ENCODE results near the gene NRF1. TPM values are rescaled to one million over a fixed set of nuclear protein-coding genes. Genes with fewer than 3 reads are reported as not detected.

NRF1 gene
- total RNA-seq, 1 donor from 2014 or later, result 25.6 TPM

DNA sequence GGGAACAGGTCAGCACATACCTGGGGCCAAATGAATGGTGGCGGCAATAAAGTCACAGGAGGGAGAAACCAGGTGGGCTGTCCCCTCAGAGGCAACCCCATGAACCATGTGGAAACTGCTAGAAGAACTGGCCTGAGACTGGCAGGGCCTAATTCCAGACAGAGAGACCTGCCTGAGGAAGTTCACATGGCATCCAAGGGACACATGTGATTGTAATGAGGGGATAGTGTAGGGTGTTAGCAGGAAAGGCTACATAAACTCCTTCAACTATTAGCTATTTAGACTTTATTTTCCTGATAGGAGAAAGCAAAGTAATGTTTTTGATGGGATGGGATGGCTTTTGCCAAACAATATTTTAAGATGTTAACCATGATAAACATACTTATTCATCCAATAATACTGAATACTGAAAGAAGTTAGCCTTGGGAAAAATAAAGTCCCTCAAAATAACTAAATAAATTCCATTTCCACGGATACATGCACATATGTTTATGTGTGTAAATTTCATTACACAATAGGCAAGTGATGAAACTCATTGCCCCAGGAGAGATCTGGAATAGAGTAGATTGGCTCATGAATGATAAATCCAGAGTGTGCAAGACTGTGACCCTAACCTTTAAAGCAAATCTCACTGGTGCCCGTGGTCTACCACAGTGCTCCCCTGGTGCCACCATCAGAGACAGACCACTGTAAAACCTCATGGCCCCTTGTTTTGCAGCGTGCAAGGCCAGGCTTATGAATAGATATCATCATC is 137.0 kb downstream of the NRF1 start:
- DNase-seq (ENCODE audit: extremely low spot score, unreplicated experiment), result no peak
- Mint-ChIP-seq H3K4me3 (no peak overlapping the region), H3K27me3 (no peaks in the 10 kb centered on the region), H3K27ac (no peak overlapping the region), H3K4me1 (ENCODE audit: unreplicated experiment) (peaks cover 12% of the 10 kb centered on the region), H3K9me3 (no peaks in the 10 kb centered on the region), H3K36me3 (peaks cover 30% of the 10 kb centered on the region)
- no peak for TF ChIP-seq CTCF (conservative IDR thresholded peaks at IDR 0.05)

DNA sequence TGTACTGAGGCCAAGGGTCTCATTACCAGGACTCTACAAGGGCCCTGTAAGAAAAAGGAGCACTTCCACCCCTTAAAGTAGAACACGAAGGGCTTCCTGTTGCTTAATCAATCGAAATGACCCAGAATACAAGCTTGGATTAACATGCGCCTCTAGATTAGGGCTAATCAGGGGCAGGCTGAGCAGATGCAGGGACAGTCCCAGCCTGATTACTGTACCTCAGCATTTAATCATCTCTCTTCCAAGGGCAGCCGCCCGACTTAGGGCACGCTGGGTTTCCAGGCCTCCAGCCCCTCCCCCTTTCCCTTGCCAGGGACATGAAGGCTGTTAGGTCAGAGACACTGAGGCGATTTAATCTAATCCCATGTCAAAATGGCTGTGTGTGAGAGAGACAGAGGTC is 138.6 kb downstream of the NRF1 start:
- H3K9me3 Mint-ChIP-seq, result no peaks in the 10 kb centered on the region
- TF ChIP-seq CTCF (conservative IDR thresholded peaks at IDR 0.05), result no peak
- no peaks in the 10 kb centered on the region for H3K27me3 Mint-ChIP-seq

DNA sequence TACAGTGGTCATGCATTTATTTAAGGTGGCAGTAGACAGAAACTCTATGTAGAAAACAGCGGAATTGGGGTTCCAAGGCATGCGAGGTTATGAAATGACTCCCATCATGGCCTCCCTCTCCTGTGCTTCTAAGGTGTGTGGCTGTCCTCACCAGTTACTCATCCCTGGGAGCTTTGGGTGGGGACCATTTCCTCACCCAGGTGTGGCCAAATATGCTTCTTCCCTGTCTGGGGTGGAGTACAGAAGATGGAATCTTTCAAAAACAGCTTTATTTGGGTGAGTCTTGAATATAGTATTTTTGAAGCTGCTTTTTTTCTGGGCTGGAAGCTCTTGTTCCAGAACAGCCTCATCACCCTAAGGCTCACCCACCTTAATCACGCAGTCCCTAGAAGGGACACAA is 139.0 kb downstream of the NRF1 start:
- Mint-ChIP-seq H3K36me3 (peaks cover 26% of the 10 kb centered on the region), H3K9me3 (no peaks in the 10 kb centered on the region), H3K27ac (peak overlapping the region; percentile 20), H3K27me3 (no peaks in the 10 kb centered on the region), H3K4me3 (no peak overlapping the region), H3K4me1 (ENCODE audit: unreplicated experiment) (peaks cover 12% of the 10 kb centered on the region)
- TF ChIP-seq CTCF (conservative IDR thresholded peaks at IDR 0.05), result no peak
- no peak for DNase-seq (ENCODE audit: extremely low spot score, unreplicated experiment)

More for the DNA sequence above, 138.6 kb downstream of the NRF1 start:
- Mint-ChIP-seq H3K27ac (no peak overlapping the region), H3K4me1 (ENCODE audit: unreplicated experiment) (peaks cover 12% of the 10 kb centered on the region), H3K36me3 (peaks cover 28% of the 10 kb centered on the region), H3K4me3 (no peak overlapping the region)
- no peak for DNase-seq (ENCODE audit: extremely low spot score, unreplicated experiment)

GRCh38 chr7:129751916-129752315 is 140.4 kb downstream of the NRF1 start:
- H3K36me3 Mint-ChIP-seq, result peaks cover 32% of the 10 kb centered on the region
- TF ChIP-seq CTCF (conservative IDR thresholded peaks at IDR 0.05), result no peak
- no peak overlapping the region for H3K27ac Mint-ChIP-seq
- no peak for DNase-seq (ENCODE audit: extremely low spot score, unreplicated experiment)
- H3K9me3 Mint-ChIP-seq, result no peaks in the 10 kb centered on the region
- H3K4me1 Mint-ChIP-seq (ENCODE audit: unreplicated experiment), result peaks cover 5% of the 10 kb centered on the region
- no peaks in the 10 kb centered on the region for H3K27me3 Mint-ChIP-seq
- no peak overlapping the region for H3K4me3 Mint-ChIP-seq

DNA sequence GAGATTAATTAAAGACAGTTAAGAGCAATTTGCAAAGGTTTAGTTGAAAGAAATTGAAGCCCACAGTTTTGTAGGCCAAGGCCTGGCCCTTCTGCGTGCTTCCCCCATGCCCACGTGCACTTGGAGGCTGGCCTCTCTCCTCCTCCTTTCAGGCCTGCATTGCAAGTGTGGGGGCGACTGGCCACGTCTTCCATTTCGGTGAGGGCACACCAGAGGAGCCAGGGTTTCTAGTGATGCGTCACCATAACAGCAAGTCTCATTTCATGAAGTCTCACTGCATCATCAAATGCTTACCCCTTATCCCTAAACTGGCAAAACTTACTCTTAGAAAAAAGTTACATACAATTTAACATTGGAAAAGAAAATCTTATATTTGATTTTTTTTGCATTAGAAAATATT is 141.2 kb downstream of the NRF1 start:
- Mint-ChIP-seq H3K27me3 (no peaks in the 10 kb centered on the region), H3K9me3 (no peaks in the 10 kb centered on the region), H3K4me1 (ENCODE audit: unreplicated experiment) (no peaks in the 10 kb centered on the region), H3K4me3 (no peak overlapping the region), H3K36me3 (peaks cover 30% of the 10 kb centered on the region), H3K27ac (no peak overlapping the region)
- DNase-seq (ENCODE audit: extremely low spot score, unreplicated experiment), result no peak
- TF ChIP-seq CTCF (conservative IDR thresholded peaks at IDR 0.05), result no peak
